ENCODE data around the gene RIMBP3B. TPM values are rescaled to one million over a fixed set of nuclear protein-coding genes. Genes with fewer than 3 reads are reported as not detected.
"Not testable (repeated sequence)": the region's sequence is repeated elsewhere in the genome, so short reads cannot be mapped to it uniquely, and the experiment has no call there.

The RIMBP3B gene
- total RNA-seq, 1 experiment from 2014 or later = 0.34 TPM

- H3K9me2 ChIP-seq (replicated peaks; ENCODE audit: insufficient read depth, low read length); H3K27me3 ChIP-seq (ENCODE audit: low read length); DNase-seq; H4K20me1 ChIP-seq (ENCODE audit: insufficient read depth, low read depth, low read length); H3K79me2 ChIP-seq (ENCODE audit: low read length); H2AFZ ChIP-seq (ENCODE audit: low read length); H3K4me1 ChIP-seq (ENCODE audit: low read length); H3K4me3 ChIP-seq (ENCODE audit: low read length); H3K9me3 ChIP-seq (ENCODE audit: low read length); H3K9ac ChIP-seq (ENCODE audit: low read length); H3K27ac ChIP-seq (ENCODE audit: low read length); H3K4me2 ChIP-seq (ENCODE audit: low read depth, low read length, poor library complexity, severe bottlenecking); H3K36me3 ChIP-seq (ENCODE audit: insufficient read depth, low read length): not testable (repeated sequence)
Observed at GRCh38 chr22:21434378-21435233, 51.1 kb downstream of the RIMBP3B start.

- H3K9me2 ChIP-seq (replicated peaks; ENCODE audit: insufficient read depth, low read length); H3K36me3 ChIP-seq (ENCODE audit: insufficient read depth, low read length); DNase-seq; H3K79me2 ChIP-seq (ENCODE audit: low read length); H3K4me2 ChIP-seq (ENCODE audit: low read depth, low read length, poor library complexity, severe bottlenecking); H3K9ac ChIP-seq (ENCODE audit: low read length); H2AFZ ChIP-seq (ENCODE audit: low read length); H3K4me1 ChIP-seq (ENCODE audit: low read length); H3K9me3 ChIP-seq (ENCODE audit: low read length); H3K27me3 ChIP-seq (ENCODE audit: low read length); H4K20me1 ChIP-seq (ENCODE audit: insufficient read depth, low read depth, low read length); H3K4me3 ChIP-seq (ENCODE audit: low read length); H3K27ac ChIP-seq (ENCODE audit: low read length): not testable (repeated sequence)
Observed at GRCh38 chr22:21435998-21436810, 52.7 kb downstream of the RIMBP3B start.

- not testable (repeated sequence) for H3K4me3 ChIP-seq (ENCODE audit: low read length); DNase-seq; H3K9ac ChIP-seq (ENCODE audit: low read length); H2AFZ ChIP-seq (ENCODE audit: low read length); H3K27ac ChIP-seq (ENCODE audit: low read length); H3K36me3 ChIP-seq (ENCODE audit: insufficient read depth, low read length); H4K20me1 ChIP-seq (ENCODE audit: insufficient read depth, low read depth, low read length); H3K4me2 ChIP-seq (ENCODE audit: low read depth, low read length, poor library complexity, severe bottlenecking); H3K9me2 ChIP-seq (replicated peaks; ENCODE audit: insufficient read depth, low read length); H3K9me3 ChIP-seq (ENCODE audit: low read length); H3K27me3 ChIP-seq (ENCODE audit: low read length); H3K79me2 ChIP-seq (ENCODE audit: low read length); H3K4me1 ChIP-seq (ENCODE audit: low read length)
Observed at GRCh38 chr22:21438013-21438412, 54.5 kb downstream of the RIMBP3B start.

Small RNAs within 50 kb of the gene (small RNA-seq; reads per million reads assigned to genes)
- gene RF00492 (not detected), gene RN7SKP63 (not detected)

Other genes starting within 250 kb of the RIMBP3B start
- gene HIC2, start 33.6 kb downstream of the RIMBP3B start, total RNA-seq (2014; rRNA removed; shearing (Covaris generic); ENCODE audit: low replicate concordance) = 4.4 and 5.8 TPM in 2 replicates
- gene TMEM191C, start 83.6 kb downstream of the RIMBP3B start, total RNA-seq (2014; rRNA removed; shearing (Covaris generic); ENCODE audit: low replicate concordance) = 1.1 and 1.2 TPM in 2 replicates
- gene RIMBP3C, start 167.7 kb downstream of the RIMBP3B start, total RNA-seq (2014; rRNA removed; shearing (Covaris generic); ENCODE audit: low replicate concordance) = 0.65 TPM in 1 of 2 replicates, not detected in the other
- 38.7 and 56.1 TPM in 2 replicates for gene UBE2L3, start 184.0 kb downstream of the RIMBP3B start, total RNA-seq (2014; rRNA removed; shearing (Covaris generic); ENCODE audit: low replicate concordance)
- 59.1 and 109 TPM in 2 replicates for gene YDJC, start 246.3 kb downstream of the RIMBP3B start, total RNA-seq (2014; rRNA removed; shearing (Covaris generic); ENCODE audit: low replicate concordance)
- 0.11 and 1.3 TPM in 2 replicates for gene CCDC116, start 249.0 kb downstream of the RIMBP3B start, total RNA-seq (2014; rRNA removed; shearing (Covaris generic); ENCODE audit: low replicate concordance)